NCI-H1105 (cell line): ENCODE measurements around the gene KY.

Experiments
- DNase-seq: peaks from one replicate; lab custom pipeline; 2025; lab: John Stamatoyannopoulos, UW

Gene KY

DNA sequence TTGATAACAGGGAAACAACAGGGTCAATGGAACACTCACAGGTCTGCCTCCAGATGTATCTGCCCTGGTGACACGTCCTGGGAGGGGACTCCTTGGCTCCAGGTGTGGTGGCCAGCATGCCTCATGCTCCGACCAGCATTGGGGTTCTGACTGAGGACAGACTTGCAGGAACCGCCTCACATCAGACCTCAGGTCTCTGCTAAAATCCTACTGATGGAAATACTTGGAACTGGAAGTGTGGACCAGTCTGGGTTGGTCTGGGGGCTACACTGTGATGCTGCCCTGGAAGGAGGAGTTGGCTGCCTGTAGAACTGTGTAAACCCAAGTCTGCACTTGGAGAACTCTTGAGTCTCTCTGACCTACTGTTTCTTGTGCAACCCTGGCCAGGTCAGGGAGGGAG lies 17.1 kb upstream of the KY start:
- no peak for DNase-seq

DNA sequence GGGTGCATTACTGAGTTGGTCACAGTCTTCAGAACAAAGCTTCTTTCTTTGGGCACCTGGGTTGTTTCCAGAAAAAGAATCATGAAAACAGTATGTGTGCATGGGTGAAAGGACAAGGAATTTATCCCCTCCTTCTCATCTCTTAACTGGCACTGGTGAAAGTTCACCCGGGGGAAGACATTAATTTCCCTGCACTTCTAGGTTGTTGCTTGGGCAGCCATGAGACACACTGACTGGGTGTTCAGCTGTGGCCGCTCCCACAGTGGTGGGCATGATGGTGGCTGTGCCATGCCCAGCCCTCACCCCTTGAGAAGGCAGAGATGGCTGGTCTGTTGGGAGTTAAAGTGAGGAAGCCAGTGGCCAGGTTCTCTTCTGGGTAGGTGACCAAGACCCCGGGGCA lies 16.6 kb upstream of the KY start:
- no peak for DNase-seq

- DNase-seq: no peak
Observed at GRCh38 chr3:134666885-134667284, 16.1 kb upstream of the KY start.

DNA sequence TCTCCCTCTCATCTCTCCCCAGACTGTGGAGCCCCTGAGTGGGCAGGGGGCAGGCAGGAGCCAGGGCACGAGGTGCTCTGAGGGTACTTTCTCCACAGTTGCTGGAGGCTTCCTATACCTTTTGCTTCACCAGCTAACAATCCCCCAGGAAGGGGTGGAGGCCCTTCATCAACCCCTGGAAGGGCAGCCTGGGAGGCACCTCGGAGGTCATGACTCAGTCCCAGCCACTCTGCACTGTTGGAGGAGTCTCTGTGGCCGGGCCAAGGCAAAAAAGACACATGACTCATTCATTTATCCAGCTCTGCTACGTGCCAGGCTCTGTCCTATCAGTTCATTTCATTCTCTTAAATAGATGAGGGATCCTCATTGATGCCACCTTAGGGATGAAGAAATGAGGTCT lies 15.6 kb upstream of the KY start:
- no peak for DNase-seq

DNA sequence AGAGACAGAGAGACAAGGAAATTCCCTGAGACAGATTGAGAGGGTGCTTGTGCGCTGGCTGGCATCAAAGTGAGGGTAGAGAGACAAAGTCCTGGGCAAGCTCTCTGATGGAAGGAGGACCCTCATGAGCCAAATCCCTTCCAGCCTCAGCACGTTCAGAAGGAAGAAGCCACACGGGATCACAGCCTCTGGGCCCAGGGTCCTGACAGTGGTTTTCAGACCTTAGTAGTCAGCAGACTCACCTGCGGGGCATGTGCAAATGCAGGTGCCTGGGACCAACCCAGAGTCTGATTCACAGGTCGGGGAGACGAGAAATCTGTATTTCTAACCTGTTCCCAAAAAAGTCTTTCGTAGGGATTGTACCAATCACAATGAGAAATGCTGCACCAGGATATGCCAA lies 15.2 kb upstream of the KY start:
- DNase-seq: no peak

DNA sequence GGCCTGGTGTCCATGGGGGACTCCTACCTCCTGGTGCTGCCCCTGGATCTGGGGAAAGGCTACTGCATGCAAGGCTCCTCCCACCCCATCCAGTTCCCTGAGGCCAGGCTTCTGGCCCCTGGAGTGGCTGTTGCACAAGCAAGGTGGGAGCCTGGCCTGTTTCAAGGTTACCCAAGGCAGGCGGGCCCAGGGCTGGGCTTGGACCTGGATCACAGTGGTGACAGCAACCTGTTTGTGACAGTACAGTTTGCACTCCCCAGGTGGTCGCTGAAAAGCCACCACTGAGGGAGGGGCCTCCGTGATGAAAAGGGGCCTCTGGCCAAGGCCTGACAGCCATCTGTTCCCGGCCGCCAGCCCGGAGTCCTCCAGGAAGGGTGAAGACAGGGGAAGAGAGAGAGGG lies 14.4 kb upstream of the KY start:
- DNase-seq: no peak

- DNase-seq: no peak
Observed at GRCh38 chr3:134663721-134664456, 13.1 kb upstream of the KY start.

DNA sequence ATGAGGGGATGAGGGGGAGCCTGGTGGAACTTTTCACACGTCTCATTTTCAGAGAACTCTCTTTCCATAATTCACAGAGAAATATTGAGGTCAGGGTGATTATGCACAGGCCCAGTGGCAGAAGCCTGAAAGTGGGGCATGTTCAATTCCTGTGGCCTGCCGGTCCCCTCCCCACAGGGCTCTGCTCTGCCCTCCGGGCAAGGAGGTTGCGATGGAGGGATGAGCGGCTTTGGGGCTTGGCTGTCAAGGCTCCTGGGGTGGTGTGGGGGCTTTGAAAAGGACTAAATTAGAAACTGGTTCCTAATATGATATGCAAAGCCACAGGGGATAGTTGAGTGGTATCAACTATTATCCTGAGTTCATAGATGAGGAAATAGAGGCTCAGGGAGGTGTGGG lies 9.2 kb upstream of the KY start:
- no peak for DNase-seq

GRCh38 chr3:134659391-134660045 lies 8.7 kb upstream of the KY start:
- no peak for DNase-seq

GRCh38 chr3:134658555-134658954 lies 7.7 kb upstream of the KY start:
- DNase-seq: no peak

GRCh38 chr3:134656211-134656800 lies 5.5 kb upstream of the KY start:
- DNase-seq: no peak

GRCh38 chr3:134655706-134656105 lies 4.9 kb upstream of the KY start:
- no peak for DNase-seq

- DNase-seq: no peak
Observed at GRCh38 chr3:134654031-134654430, 3.2 kb upstream of the KY start.

DNA sequence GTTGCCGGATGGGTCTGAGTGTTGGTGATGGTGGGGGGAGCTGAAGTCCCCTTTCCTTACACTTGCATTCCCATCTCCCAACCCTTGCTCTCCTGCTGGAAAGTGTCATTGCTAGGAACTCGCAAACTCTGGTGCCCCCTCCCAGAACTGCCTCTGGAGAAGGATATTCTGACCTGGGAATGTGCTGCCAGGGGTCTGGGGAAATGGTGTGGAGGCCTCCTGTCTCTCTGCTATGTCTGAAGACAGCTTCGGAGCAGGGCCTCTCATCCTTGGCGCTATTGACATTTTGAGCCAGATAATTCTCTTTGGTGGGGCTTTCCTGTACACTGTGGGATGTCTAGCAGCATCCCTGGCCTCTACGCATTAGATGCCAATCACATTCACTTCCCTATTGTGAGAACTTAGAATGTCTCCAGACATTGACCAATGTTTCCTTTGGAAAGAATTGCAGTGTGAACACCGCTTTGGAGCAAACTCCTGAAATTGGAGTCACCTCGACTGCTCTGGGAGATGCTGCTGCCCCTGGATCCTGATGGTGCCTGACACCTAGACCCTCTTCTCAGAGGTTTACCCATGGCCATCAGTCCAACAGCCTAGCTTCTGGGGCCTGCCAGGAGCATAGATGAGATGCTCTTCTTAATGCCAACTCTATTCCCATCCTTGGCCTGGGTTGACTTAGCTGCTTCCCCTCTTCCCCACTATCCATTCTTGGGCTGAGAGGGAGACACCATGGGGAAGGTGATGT lies 2.2 kb upstream of the KY start:
- no peak for DNase-seq

GRCh38 chr3:134652409-134652831 lies 1.6 kb upstream of the KY start:
- peak; percentile 80 for DNase-seq

GRCh38 chr3:134651347-134652041 lies 672 bp upstream of the KY start:
- no peak for DNase-seq

DNA sequence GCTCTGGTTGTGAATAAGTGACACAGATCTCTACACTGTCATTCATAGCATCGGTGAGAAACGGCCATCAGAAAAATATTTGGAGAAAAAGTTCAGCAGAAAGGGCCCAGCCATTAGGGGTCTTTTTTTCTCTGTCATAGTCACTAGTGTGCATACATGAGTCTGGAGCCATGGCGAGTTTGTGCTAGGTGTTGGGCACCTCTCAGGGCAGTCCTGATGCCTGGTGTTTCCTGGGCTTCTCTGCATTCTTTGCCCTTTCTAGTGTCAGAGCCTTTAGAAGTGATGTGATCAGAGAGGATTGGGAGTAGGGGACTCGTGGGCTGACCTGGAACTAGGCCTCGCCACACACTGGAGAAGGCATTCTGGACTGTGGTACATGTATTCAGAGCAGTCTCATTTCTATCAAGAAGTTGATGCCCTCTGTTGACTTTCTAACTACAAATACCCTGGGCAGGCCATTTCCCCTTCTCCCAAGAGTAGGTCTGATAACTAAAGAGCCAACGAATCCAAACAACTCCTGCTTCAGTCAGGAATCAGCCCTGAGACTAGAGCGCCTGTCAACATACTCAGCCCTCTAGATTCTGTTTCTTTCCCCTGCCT lies 1.6 kb downstream of the KY start:
- DNase-seq: no peak

DNA sequence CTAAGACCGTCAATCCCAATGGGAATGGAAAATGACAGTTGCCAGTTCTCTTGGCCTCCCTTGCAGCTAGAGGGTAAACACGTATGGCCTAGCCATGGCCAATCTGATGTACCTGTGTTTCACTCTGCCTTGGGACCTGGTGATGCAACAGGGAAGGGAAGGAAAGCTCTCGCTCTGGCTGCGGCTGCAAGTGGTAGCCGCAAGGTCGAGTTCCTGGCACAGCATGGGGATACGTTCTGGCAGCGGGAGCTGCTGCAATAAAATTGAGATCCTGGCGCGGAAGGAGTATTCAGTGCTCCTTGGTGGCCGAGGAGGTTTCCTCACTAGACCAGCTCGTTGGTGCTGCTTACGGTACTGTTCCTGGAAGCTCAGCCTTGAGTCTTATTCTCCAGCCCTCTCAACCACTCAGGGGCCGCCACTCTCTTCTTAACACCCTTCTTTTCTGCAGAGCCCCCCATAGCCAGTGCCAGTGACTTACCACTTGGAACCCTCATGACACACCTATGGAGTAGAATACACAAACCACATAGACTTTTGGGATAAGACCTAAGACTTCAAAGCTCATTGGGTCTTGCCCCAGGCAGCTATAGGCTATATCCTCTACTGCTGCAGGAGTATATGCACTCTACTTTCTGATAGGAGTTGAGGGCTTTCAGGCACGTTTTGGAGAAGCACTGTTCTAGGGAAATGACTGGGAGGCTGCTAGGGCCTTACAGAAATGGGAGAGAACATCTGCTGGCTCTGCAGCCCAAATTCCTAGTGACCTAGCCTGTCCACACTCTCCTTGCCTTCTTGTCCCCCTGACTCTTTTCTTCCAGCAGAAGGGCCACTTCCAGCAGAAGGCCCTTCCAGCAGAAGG lies 2.7 kb downstream of the KY start:
- no peak for DNase-seq

- DNase-seq: no peak
Observed at GRCh38 chr3:134646086-134646485, 4.7 kb downstream of the KY start.

GRCh38 chr3:134645515-134645914 lies 5.3 kb downstream of the KY start:
- DNase-seq: no peak
